GM12874 (cell line): ENCODE data around the gene SPSB1.

Experiments used
- CTCF ChIP-seq: IDR thresholded peaks from 2 replicates; pipeline ENCODE4 v1.5.1; 2011; ENCODE audit warnings: low read depth, mild to moderate bottlenecking, control low read depth, low read length, moderate library complexity; ENCODE audit not compliant: insufficient read depth

Gene SPSB1

GRCh38 chr1:9401080-9401453 is 108.4 kb downstream of the SPSB1 start:
- no peak for TF ChIP-seq CTCF

GRCh38 chr1:9402256-9402616 is 109.5 kb downstream of the SPSB1 start:
- no peak for TF ChIP-seq CTCF

GRCh38 chr1:9402717-9403225 is 110.1 kb downstream of the SPSB1 start:
- no peak for TF ChIP-seq CTCF

GRCh38 chr1:9404117-9404914 is 111.6 kb downstream of the SPSB1 start:
- no peak for TF ChIP-seq CTCF

- TF ChIP-seq CTCF = no peak
Measured at GRCh38 chr1:9406111-9406510, 113.4 kb downstream of the SPSB1 start.

GRCh38 chr1:9410737-9411297 is 118.1 kb downstream of the SPSB1 start:
- no peak for TF ChIP-seq CTCF

- TF ChIP-seq CTCF = no peak
Measured at GRCh38 chr1:9413071-9413876, 120.6 kb downstream of the SPSB1 start.
